ENCODE data around the gene URI1. TPM values are rescaled to one million over a fixed set of nuclear protein-coding genes. Genes with fewer than 3 reads are reported as not detected.

URI1 gene
- total RNA-seq, 2 experiments from 2014 or later: 45.1 to 79.2 TPM

- no peaks in the 10 kb centered on the region for H3K9me2 ChIP-seq (ENCODE audit: insufficient read depth, low read length)
- peaks cover 52% of the 10 kb centered on the region for H4K20me1 ChIP-seq (ENCODE audit: insufficient read depth, low read length)
- DNase-seq (ENCODE audit: low spot score): no peak
- no TSS peak for BruUV-seq (replicated peaks)
- H3K36me3 ChIP-seq (ENCODE audit: insufficient read depth, low read length): no peaks in the 10 kb centered on the region
- no peaks in the 10 kb centered on the region for H3K9me3 ChIP-seq (ENCODE audit: low read length)
- H3K4me1 ChIP-seq (ENCODE audit: insufficient read depth, low read length, poor library complexity, severe bottlenecking): peaks cover 21% of the 10 kb centered on the region
- peaks cover 100% of the 10 kb centered on the region for H3K79me2 ChIP-seq (ENCODE audit: insufficient read depth, low read depth, low read length)
- intact Hi-C loops (cut with micrococcal nuclease; ENCODE audit: unreplicated experiment): no loop called here
- TF ChIP-seq CTCF (conservative IDR thresholded peaks at IDR 0.05; ENCODE audit: low read length): no peak
- TF ChIP-seq EZH2phosphoT487 (IDR thresholded peaks at IDR 0.05; ENCODE audit: borderline replicate concordance, low read depth, low read length): no peak
- H3K4me3 ChIP-seq (ENCODE audit: low read depth, low read length, poor library complexity, severe bottlenecking): no peak overlapping the region
- no peak overlapping the region for H2AFZ ChIP-seq (ENCODE audit: low read length)
- H3K27ac ChIP-seq (ENCODE audit: low read depth, low read length, poor library complexity, severe bottlenecking): no peak overlapping the region
- no peak overlapping the region for H3K4me2 ChIP-seq (ENCODE audit: low read length)
- CTCF ChIA-PET (ENCODE audit: unreplicated experiment): no interaction called here
- POLR2A ChIA-PET: interaction anchor here (0.5 to 1.1 kb wide), 4 partner anchors 11 to 156 kb away, joined by 3 read pairs; no protein-coding TSS in a partner anchor
These were observed 29.0 kb downstream of the URI1 start for GRCh38 chr19:29971002-29971401.

GRCh38 chr19:29971648-29972047, 29.6 kb downstream of the URI1 start:
- Histone ChIP-seq H2AFZ (ENCODE audit: low read length) (no peak overlapping the region), H4K20me1 (ENCODE audit: insufficient read depth, low read length) (peaks cover 54% of the 10 kb centered on the region), H3K27ac (ENCODE audit: low read depth, low read length, poor library complexity, severe bottlenecking) (no peak overlapping the region), H3K4me2 (ENCODE audit: low read length) (no peak overlapping the region), H3K36me3 (ENCODE audit: insufficient read depth, low read length) (no peaks in the 10 kb centered on the region), H3K79me2 (ENCODE audit: insufficient read depth, low read depth, low read length) (peaks cover 100% of the 10 kb centered on the region), H3K9me2 (ENCODE audit: insufficient read depth, low read length) (no peaks in the 10 kb centered on the region), H3K9me3 (ENCODE audit: low read length) (no peaks in the 10 kb centered on the region), H3K4me3 (ENCODE audit: low read depth, low read length, poor library complexity, severe bottlenecking) (no peak overlapping the region), H3K4me1 (ENCODE audit: insufficient read depth, low read length, poor library complexity, severe bottlenecking) (peaks cover 15% of the 10 kb centered on the region)
- BruUV-seq (replicated peaks): no TSS peak
- intact Hi-C loops (cut with micrococcal nuclease; ENCODE audit: unreplicated experiment): no loop called here
- ChIA-PET POLR2A (interaction anchor here (0.6 to 1.1 kb wide), 3 partner anchors 11 to 156 kb away, joined by 3 read pairs; no protein-coding TSS in a partner anchor), CTCF (ENCODE audit: unreplicated experiment) (no interaction called here)
- DNase-seq (ENCODE audit: low spot score): no peak
- TF ChIP-seq EZH2phosphoT487 (IDR thresholded peaks at IDR 0.05; ENCODE audit: borderline replicate concordance, low read depth, low read length) (no peak), CTCF (conservative IDR thresholded peaks at IDR 0.05; ENCODE audit: low read length) (no peak)

DNA sequence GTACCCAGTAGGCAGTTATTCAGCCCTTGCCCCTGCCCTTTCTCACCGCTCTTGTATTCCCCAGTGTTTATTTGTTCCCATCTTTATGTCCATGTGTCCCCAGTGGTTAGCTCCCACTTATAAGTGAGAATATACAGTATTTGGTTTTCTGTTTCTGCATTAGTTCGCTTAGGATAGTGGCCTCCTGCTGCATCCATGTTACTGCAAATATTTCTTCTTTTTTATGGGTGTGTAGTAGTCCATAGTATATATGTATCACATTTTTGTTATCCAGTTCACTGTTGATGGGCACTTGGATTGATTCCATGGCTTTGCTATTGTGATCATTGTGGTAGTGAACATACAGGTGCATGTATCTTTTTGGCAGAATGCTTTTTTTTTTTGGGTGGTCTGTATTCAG, 32.7 kb downstream of the URI1 start:
- intact Hi-C loops (cut with micrococcal nuclease; ENCODE audit: unreplicated experiment): no loop called here
- Histone ChIP-seq H3K9me2 (ENCODE audit: insufficient read depth, low read length) (no peaks in the 10 kb centered on the region), H4K20me1 (ENCODE audit: insufficient read depth, low read length) (peaks cover 39% of the 10 kb centered on the region), H3K27ac (ENCODE audit: low read depth, low read length, poor library complexity, severe bottlenecking) (no peak overlapping the region), H3K4me3 (ENCODE audit: low read depth, low read length, poor library complexity, severe bottlenecking) (no peak overlapping the region), H3K79me2 (ENCODE audit: insufficient read depth, low read depth, low read length) (peaks cover 100% of the 10 kb centered on the region), H3K36me3 (ENCODE audit: insufficient read depth, low read length) (peaks cover 3% of the 10 kb centered on the region), H3K9me3 (ENCODE audit: low read length) (peaks cover 5% of the 10 kb centered on the region; the same call in 1 of the 2 replicates), H2AFZ (ENCODE audit: low read length) (no peak overlapping the region), H3K4me1 (ENCODE audit: insufficient read depth, low read length, poor library complexity, severe bottlenecking) (peaks cover 7% of the 10 kb centered on the region), H3K4me2 (ENCODE audit: low read length) (no peak overlapping the region)
- ChIA-PET POLR2A (no interaction called here), CTCF (ENCODE audit: unreplicated experiment) (no interaction called here)
- TF ChIP-seq CTCF (conservative IDR thresholded peaks at IDR 0.05; ENCODE audit: low read length): no peak
- TF ChIP-seq EZH2phosphoT487 (IDR thresholded peaks at IDR 0.05; ENCODE audit: borderline replicate concordance, low read depth, low read length): no peak
- no peak for DNase-seq (ENCODE audit: low spot score)
- BruUV-seq (replicated peaks): no TSS peak
